Body of pancreas (tissue), 4 donors: ENCODE measurements around the gene FBRSL1. TPM values are rescaled to one million over a fixed set of nuclear protein-coding genes. Genes with fewer than 3 reads are reported as not detected.
"Not testable (repeated sequence)": the region's sequence is repeated elsewhere in the genome, so short reads cannot be mapped to it uniquely, and the experiment has no call there.

Source experiments
- ATAC-seq: fragments of 150-250 bp; one replicate; pipeline ENCODE4 v1.9.1; 2016
- DNase-seq, 4 donors: peaks; one replicate each; pipeline ENCODE4 v3.0.0-alpha.2; 2019
- H3K27ac ChIP-seq, 4 donors: fragments of 200-600 bp; sonication (generic); 1 replicate in 3 of 4; 2 replicates in 1 of 4; pipeline versions ENCODE4 v1.5.1 to v1.6.1; 2016 to 2019; ENCODE audit warnings: mild to moderate bottlenecking in 1 of 4, mixed read lengths in 1 of 4, moderate library complexity in 1 of 4
- H3K27me3 ChIP-seq, 2 donors: fragments of 200-600 bp; sonication (generic); one replicate each; pipeline ENCODE4 v1.6.0; 2016; ENCODE audit warnings: mild to moderate bottlenecking in 1 of 2
- H3K36me3 ChIP-seq, 2 donors: fragments of 200-600 bp; sonication (generic); replicated peaks in 1 of 2; 2 replicates each; pipeline ENCODE4 v1.5.1; 2016; ENCODE audit warnings: low read depth in 2 of 2; ENCODE audit not compliant: insufficient read depth in 1 of 2
- H3K4me1 ChIP-seq: fragments of 200-600 bp; sonication (generic); one replicate; pipeline ENCODE4 v1.6.0; 2016
- H3K4me3 ChIP-seq, 2 donors: fragments of 200-600 bp; sonication (generic); 1 replicate in 1 of 2; 2 replicates in 1 of 2; pipeline ENCODE4 v1.5.1; 2016 to 2019
- H3K9me3 ChIP-seq, 3 donors: fragments of 200-600 bp; sonication (generic); 1 replicate in 2 of 3; 2 replicates in 1 of 3; pipeline ENCODE4 v1.5.1; 2016
- CTCF ChIP-seq, 7 experiments: fragments of 450-650 bp in 4 of 7; fragments of 200-600 bp in 3 of 7; sonication (generic) in 3 of 7; IDR thresholded peaks; one replicate each; pipeline ENCODE4 v1.5.1; 2016 to 2019; ENCODE audit warnings: antibody characterized with exemption in 7 of 7
- POLR2A ChIP-seq, 3 donors: fragments of 450-650 bp; IDR thresholded peaks; one replicate each; pipeline ENCODE4 v1.6.1; 2016; ENCODE audit warnings: antibody characterized with exemption in 3 of 3, mild to moderate bottlenecking in 2 of 3
- WGBS, 2 donors: methylation state at CpG; one replicate each; pipeline ENCODE4 v1.1.5; 2017; 5-methylcytosine and 5-hydroxymethylcytosine counted together
- intact Hi-C: fragments of 100-400 bp; cut with DNase I; formaldehyde crosslinking; loops from one replicate; pipeline ENCODE4 v1.15.1; 2023
- total RNA-seq, 2 donors: library from RNA; depleted of rRNA; stranded (reverse); fragments of >200 nt; gene quantifications; one replicate each; pipeline ENCODE4 v1.1.0, GENCODE V29; 2016

The FBRSL1 gene
- total RNA-seq: 10 to 100 TPM; 29.8 to 50.1 TPM

- Histone ChIP-seq H3K4me3 (peak within 1 kb of the TSS; percentile 16 to 63), H3K36me3 (no peaks in the 10 kb centered on the region), H3K27ac (peak within 1 kb of the TSS; percentile 66 to 90 (median 78)), H3K9me3 (no peaks in the 10 kb centered on the region), H3K4me1 (peaks cover 41% of the 10 kb centered on the region), H3K27me3 (no peaks in the 10 kb centered on the region)
- DNase-seq (peak; percentile 90 to 94 (median 92)), ATAC-seq (peak; percentile 79)
- 2% methylated on average over 46 of the region's 96 CpGs; no CpG with 5 or more reads in 1 of the 2 donors for WGBS, 2 donors
- TF ChIP-seq POLR2A (IDR thresholded peaks at IDR 0.05) (peak in 2 of 3 donors; percentile 13 to 33), CTCF (IDR thresholded peaks at IDR 0.05) (no peak)
- intact Hi-C loops: loop anchor here (10.0 kb wide), 1 partner anchor 55 kb away; no protein-coding TSS in a partner anchor
Observed at GRCh38 chr12:132489602-132490266, at the start of gene FBRSL1. FBRSL1 (plus strand) TSS chr12:132490151.

- WGBS, 2 donors: 67 to 77% methylated on average over 13 of the region's 13 CpGs
Observed at GRCh38 chr12:132440420-132440819, 49.5 kb upstream of the FBRSL1 start.

GRCh38 chr12:132441871-132442863 is 47.8 kb upstream of the FBRSL1 start:
- Histone ChIP-seq H3K27me3 (no peaks in the 10 kb centered on the region), H3K27ac (no peak overlapping the region), H3K36me3 (no peaks in the 10 kb centered on the region), H3K4me1 (peaks cover 11% of the 10 kb centered on the region), H3K9me3 (no peaks in the 10 kb centered on the region), H3K4me3 (no peak overlapping the region)
- peak in 2 of 4 donors; percentile 51 to 55 for DNase-seq
- no peak for TF ChIP-seq CTCF (IDR thresholded peaks at IDR 0.05)
- TF ChIP-seq POLR2A (IDR thresholded peaks at IDR 0.05): no peak
- ATAC-seq: no peak
- intact Hi-C loops: no loop called here
- WGBS, 2 donors: 77 to 86% methylated on average over 47 to 48 of the region's 48 CpGs

More at GRCh38 chr12:132440420-132440819, 49.5 kb upstream of the FBRSL1 start:
- H3K36me3 ChIP-seq, intact Hi-C loops, DNase-seq, H3K4me3 ChIP-seq, H3K27ac ChIP-seq, ATAC-seq, H3K27me3 ChIP-seq, H3K9me3 ChIP-seq: not testable (repeated sequence)
- peaks cover 21% of the 10 kb centered on the region for H3K4me1 ChIP-seq

GRCh38 chr12:132443091-132443490 is 46.9 kb upstream of the FBRSL1 start:
- no peaks in the 10 kb centered on the region for H3K36me3 ChIP-seq
- ATAC-seq: no peak
- 87 to 90% methylated on average over 25 of the region's 25 CpGs for WGBS, 2 donors
- H3K9me3 ChIP-seq: no peaks in the 10 kb centered on the region
- peaks cover 2% of the 10 kb centered on the region for H3K4me1 ChIP-seq
- H3K4me3 ChIP-seq: no peak overlapping the region
- H3K27ac ChIP-seq: no peak overlapping the region
- TF ChIP-seq POLR2A (IDR thresholded peaks at IDR 0.05) (no peak), CTCF (IDR thresholded peaks at IDR 0.05) (no peak)
- no peaks in the 10 kb centered on the region for H3K27me3 ChIP-seq
- intact Hi-C loops: no loop called here
- DNase-seq: no peak

- H3K4me3 ChIP-seq: no peak overlapping the region
- TF ChIP-seq POLR2A (IDR thresholded peaks at IDR 0.05) (no peak), CTCF (IDR thresholded peaks at IDR 0.05) (no peak)
- no peak for ATAC-seq
- DNase-seq: no peak
- no peaks in the 10 kb centered on the region for H3K4me1 ChIP-seq
- H3K9me3 ChIP-seq: no peaks in the 10 kb centered on the region
- WGBS, 2 donors: 77 to 81% methylated on average over 7 to 13 of the region's 18 CpGs
- no peaks in the 10 kb centered on the region for H3K36me3 ChIP-seq
- no peaks in the 10 kb centered on the region for H3K27me3 ChIP-seq
- H3K27ac ChIP-seq: no peak overlapping the region
- intact Hi-C loops: no loop called here
Observed at GRCh38 chr12:132444283-132444682, 45.7 kb upstream of the FBRSL1 start.
